Suprapubic skin (tissue), 4 donors: ENCODE measurements around the gene RNF167. TPM values are rescaled to one million over a fixed set of nuclear protein-coding genes. Genes with fewer than 3 reads are reported as not detected.
"Not testable (repeated sequence)": the region's sequence is repeated elsewhere in the genome, so short reads cannot be mapped to it uniquely, and the experiment has no call there.

Source experiments
- DNase-seq, 2 donors: peaks; one replicate each; pipeline ENCODE4 v3.0.0-alpha.2; 2019; ENCODE audit warnings: low spot score in 2 of 2
- H3K27ac ChIP-seq: fragments of 200-600 bp; sonication (generic); one replicate; pipeline ENCODE4 v1.5.1; 2019
- H3K27me3 ChIP-seq: fragments of 200-600 bp; sonication (generic); one replicate; pipeline ENCODE4 v1.5.1; 2019
- H3K36me3 ChIP-seq: fragments of 200-600 bp; sonication (generic); one replicate; pipeline ENCODE4 v1.5.1; 2019
- H3K4me1 ChIP-seq: fragments of 200-600 bp; sonication (generic); one replicate; pipeline ENCODE4 v1.5.1; 2019
- H3K4me3 ChIP-seq: fragments of 200-600 bp; sonication (generic); one replicate; pipeline ENCODE4 v1.5.1; 2019; ENCODE audit warnings: mild to moderate bottlenecking
- H3K9me3 ChIP-seq: fragments of 200-600 bp; sonication (generic); one replicate; pipeline ENCODE4 v1.5.1; 2019
- CTCF ChIP-seq, 2 donors: fragments of 200-600 bp in 1 of 2; fragments of 450-650 bp in 1 of 2; sonication (generic) in 1 of 2; IDR thresholded peaks; one replicate each; pipeline ENCODE4 v1.5.1; 2016 to 2019; ENCODE audit warnings: antibody characterized with exemption in 2 of 2, mild to moderate bottlenecking in 1 of 2, moderate library complexity in 1 of 2
- EP300 ChIP-seq: sonication (generic); formaldehyde crosslinking; IDR thresholded peaks from one replicate; pipeline ENCODE4 v1.6.1; 2017; ENCODE audit warnings: antibody characterized with exemption
- POLR2A ChIP-seq, 2 donors: fragments of 450-650 bp; IDR thresholded peaks; one replicate each; pipeline ENCODE4 v1.6.1; 2017; ENCODE audit warnings: antibody characterized with exemption in 2 of 2, mild to moderate bottlenecking in 2 of 2, moderate library complexity in 2 of 2
- POLR2AphosphoS5 ChIP-seq, 3 donors: sonication (generic); formaldehyde crosslinking; IDR thresholded peaks; one replicate each; pipeline ENCODE4 v1.6.1; 2017; ENCODE audit warnings: antibody characterized with exemption in 3 of 3
- WGBS: methylation state at CpG from one replicate; pipeline ENCODE4 v1.1.5; 2018; 5-methylcytosine and 5-hydroxymethylcytosine counted together
- total RNA-seq, 4 donors: library from RNA; depleted of rRNA; stranded (reverse); fragments of >200 nt; gene quantifications; one replicate each; pipeline ENCODE4 v1.1.0, GENCODE V29; 2016

Gene RNF167
- total RNA-seq, 4 donors from 2014 or later: 74.1 to 118 (median 99.4) TPM

- DNase-seq: peak in 1 of 2 donors; percentile 74
- H3K9me3 ChIP-seq: no peaks in the 10 kb centered on the region
- TF ChIP-seq POLR2A (IDR thresholded peaks at IDR 0.05) (no peak), CTCF (IDR thresholded peaks at IDR 0.05) (no peak), POLR2AphosphoS5 (IDR thresholded peaks at IDR 0.05) (no peak), EP300 (no peak)
- WGBS: 55% methylated on average over 48 of the region's 65 CpGs
- H3K4me1 ChIP-seq: peaks cover 45% of the 10 kb centered on the region
- no peak overlapping the region for H3K27ac ChIP-seq
- H3K36me3 ChIP-seq: peaks cover 19% of the 10 kb centered on the region
- no peaks in the 10 kb centered on the region for H3K27me3 ChIP-seq
- H3K4me3 ChIP-seq: peak overlapping the region; percentile 63
Measured at GRCh38 chr17:4900231-4901107, 39.6 kb upstream of the RNF167 start.

- peak in 1 of 2 donors; percentile 57 for DNase-seq
- peaks cover 45% of the 10 kb centered on the region for H3K4me1 ChIP-seq
- 81% methylated on average over 37 of the region's 37 CpGs for WGBS
- H3K36me3 ChIP-seq: peaks cover 12% of the 10 kb centered on the region
- peak overlapping the region; percentile 24 for H3K27ac ChIP-seq
- no peaks in the 10 kb centered on the region for H3K9me3 ChIP-seq
- TF ChIP-seq EP300 (no peak), CTCF (IDR thresholded peaks at IDR 0.05) (no peak), POLR2A (IDR thresholded peaks at IDR 0.05) (peak in 1 of 2 donors; percentile 14), POLR2AphosphoS5 (IDR thresholded peaks at IDR 0.05) (no peak)
- no peaks in the 10 kb centered on the region for H3K27me3 ChIP-seq
- H3K4me3 ChIP-seq: peak overlapping the region; percentile 63
Measured at GRCh38 chr17:4901108-4901647, 38.9 kb upstream of the RNF167 start.

GRCh38 chr17:4901648-4902344, 38.3 kb upstream of the RNF167 start:
- Histone ChIP-seq H3K4me3 (peak overlapping the region; percentile 63), H3K36me3 (peaks cover 5% of the 10 kb centered on the region), H3K4me1 (peaks cover 45% of the 10 kb centered on the region), H3K27me3 (no peaks in the 10 kb centered on the region), H3K9me3 (no peaks in the 10 kb centered on the region), H3K27ac (peak overlapping the region; percentile 42)
- peak in 1 of 2 donors; percentile 75 for DNase-seq
- TF ChIP-seq POLR2A (IDR thresholded peaks at IDR 0.05): peak in 1 of 2 donors; percentile 12
- no peak for TF ChIP-seq POLR2AphosphoS5 (IDR thresholded peaks at IDR 0.05)
- 63% methylated on average over 25 of the region's 48 CpGs for WGBS

- H3K27me3 ChIP-seq: no peaks in the 10 kb centered on the region
- H3K4me3 ChIP-seq: no peak overlapping the region
- H3K36me3 ChIP-seq: no peaks in the 10 kb centered on the region
- TF ChIP-seq EP300 (no peak), CTCF (IDR thresholded peaks at IDR 0.05) (no peak), POLR2AphosphoS5 (IDR thresholded peaks at IDR 0.05) (no peak), POLR2A (IDR thresholded peaks at IDR 0.05) (no peak)
- no peaks in the 10 kb centered on the region for H3K9me3 ChIP-seq
- WGBS: 75% methylated on average over 7 of the region's 8 CpGs
- peaks cover 45% of the 10 kb centered on the region for H3K4me1 ChIP-seq
- peak overlapping the region; percentile 42 for H3K27ac ChIP-seq
- no peak for DNase-seq
Measured at GRCh38 chr17:4902540-4902939, 37.5 kb upstream of the RNF167 start.

GRCh38 chr17:4903051-4903818, 36.8 kb upstream of the RNF167 start, which contains the start of gene CHRNE:
Gene CHRNE, minus strand, starts transcription at chr17:4903098. Its CDS starts 35 bp downstream, at chr17:4903063.
- peaks cover 48% of the 10 kb centered on the region for H3K4me1 ChIP-seq
- TF ChIP-seq POLR2AphosphoS5 (IDR thresholded peaks at IDR 0.05) (no peak), POLR2A (IDR thresholded peaks at IDR 0.05) (no peak), CTCF (IDR thresholded peaks at IDR 0.05) (peak; percentile 67 to 74), EP300 (no peak)
- H3K9me3 ChIP-seq: no peaks in the 10 kb centered on the region
- no peaks in the 10 kb centered on the region for H3K27me3 ChIP-seq
- peak within 1 kb of the TSS; percentile 42 for H3K27ac ChIP-seq
- no peak within 1 kb of the TSS for H3K4me3 ChIP-seq
- 4% methylated on average over 6 of the region's 10 CpGs for WGBS
- peak; percentile 91 to 93 for DNase-seq
- H3K36me3 ChIP-seq: no peaks in the 10 kb centered on the region

- H3K27ac ChIP-seq, H3K4me3 ChIP-seq, H3K9me3 ChIP-seq, H3K27me3 ChIP-seq, H3K36me3 ChIP-seq, DNase-seq: not testable (repeated sequence)
- H3K4me1 ChIP-seq: peaks cover 39% of the 10 kb centered on the region
Measured at GRCh38 chr17:4906642-4907041, 33.4 kb upstream of the RNF167 start.
